Measurements from ENCODE around the gene NCK1.

Gene NCK1

DNA sequence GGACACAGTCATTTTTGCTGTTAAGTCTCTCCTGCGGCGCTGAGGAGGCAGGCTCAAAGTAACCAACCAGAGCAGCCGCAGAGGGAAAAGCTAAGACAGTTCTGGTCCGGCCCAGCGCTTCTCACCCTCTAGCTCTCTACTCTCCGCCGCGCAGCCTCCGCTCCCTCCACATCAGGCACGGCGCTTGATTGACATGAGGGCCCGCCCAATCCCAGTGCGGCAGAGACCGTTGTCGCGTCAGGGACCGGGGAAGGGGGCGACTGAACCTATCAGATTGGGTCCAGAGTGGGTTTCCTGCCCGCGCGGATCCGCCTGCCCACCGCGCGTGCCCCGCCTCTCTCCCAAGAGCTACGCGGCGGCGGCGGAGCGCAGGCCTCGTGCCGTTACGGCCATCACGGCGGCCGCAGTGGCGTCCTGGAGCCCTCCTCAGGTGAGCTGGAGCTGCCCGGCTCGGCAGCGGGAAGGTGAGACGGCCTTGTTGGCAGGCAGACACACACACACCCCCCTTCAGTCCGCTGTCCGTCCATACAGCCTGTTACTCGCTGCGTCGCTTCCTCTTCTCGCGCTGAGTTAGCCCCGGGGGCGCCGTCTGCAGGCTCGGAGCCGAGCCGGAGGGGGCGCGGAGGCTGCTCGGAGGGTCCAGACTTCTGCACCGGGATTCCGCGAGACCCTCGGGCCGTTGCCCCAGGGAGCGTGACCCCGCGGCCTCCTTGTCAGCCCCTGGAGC is at the start of gene NCK1:
Gene NCK1 (plus strand): TSS at position 319 of the 727 bp plus-strand sequence. CDS start 65,794 bp downstream, outside the sequence.
- H3K9ac ChIP-seq (ENCODE audit: low read length): peak within 1 kb of the TSS; percentile 82
- peak within 1 kb of the TSS; percentile 66 for H3K27ac ChIP-seq (ENCODE audit: low read length)
- peaks cover 26% of the 10 kb centered on the region for H3K4me1 ChIP-seq (ENCODE audit: control insufficient read depth, low read depth, low read length)
- no peaks in the 10 kb centered on the region for H3K9me3 ChIP-seq (ENCODE audit: control insufficient read depth, low read depth, low read length)
- no peaks in the 10 kb centered on the region for H3K36me3 ChIP-seq (ENCODE audit: control insufficient read depth, low read depth, low read length)
- peak within 1 kb of the TSS; percentile 91 for H3K4me3 ChIP-seq (ENCODE audit: low read length)
- no peaks in the 10 kb centered on the region for H3K27me3 ChIP-seq (ENCODE audit: control insufficient read depth, insufficient read depth, low read length)

DNA sequence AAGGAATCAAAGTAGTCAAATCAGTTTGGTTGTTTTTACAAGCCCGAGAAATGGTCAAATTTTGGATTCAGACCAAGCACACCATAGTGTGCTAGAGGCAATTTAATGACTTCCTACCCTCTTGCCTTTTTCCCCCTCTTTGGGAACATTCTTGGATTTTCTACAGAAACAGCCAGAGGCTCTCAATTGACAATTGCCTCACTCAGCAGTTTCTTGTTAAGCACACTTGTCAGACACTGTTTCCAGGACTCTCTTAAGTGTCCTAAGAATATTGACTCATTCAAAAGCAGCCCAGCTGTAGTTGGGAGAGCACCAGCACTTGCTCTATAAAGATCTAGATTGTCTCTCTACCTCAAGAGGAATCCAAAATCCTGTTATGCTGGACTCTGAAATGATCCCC is 44.6 kb upstream of the NCK1 start:
- H3K9ac ChIP-seq (ENCODE audit: low read length): no peak overlapping the region
- no peaks in the 10 kb centered on the region for H3K36me3 ChIP-seq (ENCODE audit: control insufficient read depth, low read depth, low read length)
- no peak overlapping the region for H3K27ac ChIP-seq (ENCODE audit: low read length)
- no peaks in the 10 kb centered on the region for H3K9me3 ChIP-seq (ENCODE audit: control insufficient read depth, low read depth, low read length)
- H3K27me3 ChIP-seq (ENCODE audit: control insufficient read depth, insufficient read depth, low read length): peaks cover 32% of the 10 kb centered on the region
- H3K4me3 ChIP-seq (ENCODE audit: low read length): no peak overlapping the region
- peaks cover 14% of the 10 kb centered on the region for H3K4me1 ChIP-seq (ENCODE audit: control insufficient read depth, low read depth, low read length)

DNA sequence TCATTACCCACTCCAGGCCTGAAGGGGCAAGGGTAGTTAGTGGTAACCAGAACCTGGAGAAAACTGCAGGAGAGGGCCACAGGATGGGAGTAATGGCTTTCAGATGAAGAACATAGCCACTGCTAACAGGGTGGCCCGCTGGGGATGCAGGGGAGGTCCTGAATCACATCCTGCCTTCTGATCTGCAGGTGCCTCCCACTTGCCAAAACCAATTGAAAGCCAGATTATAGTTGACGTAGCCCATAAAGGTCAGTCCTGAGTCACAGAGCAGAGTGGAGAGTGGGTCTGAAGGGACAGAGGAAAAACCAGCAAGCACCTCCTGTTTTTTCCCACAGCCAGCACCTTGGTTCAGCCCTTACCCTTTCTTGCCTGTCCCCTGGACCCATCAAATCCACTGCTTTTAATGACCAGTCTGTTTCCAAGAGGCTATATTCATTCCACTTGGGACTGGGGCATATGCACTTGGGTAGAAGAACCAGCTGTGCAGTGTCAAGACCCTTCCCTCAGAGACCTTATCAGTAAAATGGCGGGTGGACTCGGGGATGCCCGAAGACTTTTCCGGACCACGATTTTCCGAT is 43.7 kb upstream of the NCK1 start:
- Histone ChIP-seq H3K27me3 (ENCODE audit: control insufficient read depth, insufficient read depth, low read length) (peaks cover 32% of the 10 kb centered on the region), H3K4me1 (ENCODE audit: control insufficient read depth, low read depth, low read length) (peaks cover 14% of the 10 kb centered on the region), H3K9ac (ENCODE audit: low read length) (no peak overlapping the region), H3K4me3 (ENCODE audit: low read length) (peak overlapping the region; percentile 73), H3K9me3 (ENCODE audit: control insufficient read depth, low read depth, low read length) (no peaks in the 10 kb centered on the region), H3K27ac (ENCODE audit: low read length) (no peak overlapping the region), H3K36me3 (ENCODE audit: control insufficient read depth, low read depth, low read length) (no peaks in the 10 kb centered on the region)

- Histone ChIP-seq H3K4me3 (ENCODE audit: low read length) (peak within 1 kb of the TSS; percentile 73), H3K27me3 (ENCODE audit: control insufficient read depth, insufficient read depth, low read length) (peaks cover 32% of the 10 kb centered on the region), H3K4me1 (ENCODE audit: control insufficient read depth, low read depth, low read length) (peaks cover 14% of the 10 kb centered on the region), H3K9ac (ENCODE audit: low read length) (peak within 1 kb of the TSS; percentile 51), H3K27ac (ENCODE audit: low read length) (no peak within 1 kb of the TSS), H3K9me3 (ENCODE audit: control insufficient read depth, low read depth, low read length) (no peaks in the 10 kb centered on the region), H3K36me3 (ENCODE audit: control insufficient read depth, low read depth, low read length) (no peaks in the 10 kb centered on the region)
Measured at GRCh38 chr3:136818769-136819391, 43.1 kb upstream of the NCK1 start, which contains the start of gene SLC35G2. Gene SLC35G2, plus strand, starts transcription at chr3:136819126. Its CDS starts 35,335 bp downstream, at chr3:136854461.

GRCh38 chr3:136819392-136819730 is 42.6 kb upstream of the NCK1 start:
- no peak overlapping the region for H3K27ac ChIP-seq (ENCODE audit: low read length)
- no peaks in the 10 kb centered on the region for H3K9me3 ChIP-seq (ENCODE audit: control insufficient read depth, low read depth, low read length)
- H3K9ac ChIP-seq (ENCODE audit: low read length): peak overlapping the region; percentile 51
- peak overlapping the region; percentile 73 for H3K4me3 ChIP-seq (ENCODE audit: low read length)
- peaks cover 14% of the 10 kb centered on the region for H3K4me1 ChIP-seq (ENCODE audit: control insufficient read depth, low read depth, low read length)
- H3K36me3 ChIP-seq (ENCODE audit: control insufficient read depth, low read depth, low read length): no peaks in the 10 kb centered on the region
- peaks cover 32% of the 10 kb centered on the region for H3K27me3 ChIP-seq (ENCODE audit: control insufficient read depth, insufficient read depth, low read length)

DNA sequence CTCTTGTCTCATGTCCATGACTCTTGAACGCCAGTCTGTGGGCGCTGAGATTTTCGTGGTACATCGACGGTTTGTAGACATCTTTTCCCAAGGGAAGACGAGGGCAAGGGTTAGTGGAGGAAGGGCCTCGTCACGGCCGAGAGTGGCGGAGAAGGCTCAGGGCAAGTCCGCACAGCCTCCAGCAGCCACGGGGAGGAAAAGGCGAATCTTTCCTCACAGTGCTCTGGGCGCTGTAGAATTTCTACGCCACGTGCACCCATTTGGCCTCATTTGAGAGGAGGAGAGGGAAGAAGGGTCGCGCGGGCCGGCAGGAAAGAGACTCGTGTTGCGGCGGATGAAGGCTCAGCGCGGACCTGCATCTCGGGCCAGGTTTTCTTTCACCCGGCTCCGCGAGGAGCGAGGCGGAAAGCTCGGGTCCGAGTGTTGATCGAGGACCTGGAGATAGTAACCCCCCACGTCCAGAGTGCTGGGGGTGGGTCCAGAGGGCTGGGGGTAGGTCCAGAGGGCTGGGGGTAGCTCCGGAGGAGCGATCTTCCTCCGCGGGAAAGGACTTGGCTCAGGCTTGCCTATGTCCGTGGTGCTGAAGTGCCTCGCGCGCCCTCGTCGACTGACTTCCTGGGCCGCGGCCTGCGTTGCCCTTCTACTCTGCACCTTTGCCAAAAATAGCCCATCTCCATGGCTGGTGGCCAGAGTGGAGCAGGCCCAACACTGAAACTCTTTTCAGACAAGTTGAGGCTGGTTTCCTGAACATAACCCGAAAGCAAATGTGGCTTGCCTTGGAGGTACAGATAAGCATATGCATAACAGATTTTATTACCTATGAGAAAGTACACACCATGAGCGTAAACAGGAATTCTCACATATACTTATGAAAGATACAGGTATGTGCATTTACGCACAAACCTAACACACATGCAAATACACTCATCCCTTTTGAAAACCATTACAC is 42.0 kb upstream of the NCK1 start:
- Histone ChIP-seq H3K9me3 (ENCODE audit: control insufficient read depth, low read depth, low read length) (no peaks in the 10 kb centered on the region), H3K4me3 (ENCODE audit: low read length) (peak overlapping the region; percentile 73), H3K36me3 (ENCODE audit: control insufficient read depth, low read depth, low read length) (no peaks in the 10 kb centered on the region), H3K27me3 (ENCODE audit: control insufficient read depth, insufficient read depth, low read length) (peaks cover 32% of the 10 kb centered on the region), H3K4me1 (ENCODE audit: control insufficient read depth, low read depth, low read length) (peaks cover 14% of the 10 kb centered on the region), H3K9ac (ENCODE audit: low read length) (peak overlapping the region; percentile 51), H3K27ac (ENCODE audit: low read length) (no peak overlapping the region)

- Histone ChIP-seq H3K27me3 (ENCODE audit: control insufficient read depth, insufficient read depth, low read length) (no peaks in the 10 kb centered on the region), H3K4me1 (ENCODE audit: control insufficient read depth, low read depth, low read length) (no peaks in the 10 kb centered on the region), H3K27ac (ENCODE audit: low read length) (no peak overlapping the region), H3K9ac (ENCODE audit: low read length) (no peak overlapping the region), H3K9me3 (ENCODE audit: control insufficient read depth, low read depth, low read length) (no peaks in the 10 kb centered on the region), H3K4me3 (ENCODE audit: low read length) (no peak overlapping the region), H3K36me3 (ENCODE audit: control insufficient read depth, low read depth, low read length) (no peaks in the 10 kb centered on the region)
Measured at GRCh38 chr3:136831461-136831860, 30.5 kb upstream of the NCK1 start.

DNA sequence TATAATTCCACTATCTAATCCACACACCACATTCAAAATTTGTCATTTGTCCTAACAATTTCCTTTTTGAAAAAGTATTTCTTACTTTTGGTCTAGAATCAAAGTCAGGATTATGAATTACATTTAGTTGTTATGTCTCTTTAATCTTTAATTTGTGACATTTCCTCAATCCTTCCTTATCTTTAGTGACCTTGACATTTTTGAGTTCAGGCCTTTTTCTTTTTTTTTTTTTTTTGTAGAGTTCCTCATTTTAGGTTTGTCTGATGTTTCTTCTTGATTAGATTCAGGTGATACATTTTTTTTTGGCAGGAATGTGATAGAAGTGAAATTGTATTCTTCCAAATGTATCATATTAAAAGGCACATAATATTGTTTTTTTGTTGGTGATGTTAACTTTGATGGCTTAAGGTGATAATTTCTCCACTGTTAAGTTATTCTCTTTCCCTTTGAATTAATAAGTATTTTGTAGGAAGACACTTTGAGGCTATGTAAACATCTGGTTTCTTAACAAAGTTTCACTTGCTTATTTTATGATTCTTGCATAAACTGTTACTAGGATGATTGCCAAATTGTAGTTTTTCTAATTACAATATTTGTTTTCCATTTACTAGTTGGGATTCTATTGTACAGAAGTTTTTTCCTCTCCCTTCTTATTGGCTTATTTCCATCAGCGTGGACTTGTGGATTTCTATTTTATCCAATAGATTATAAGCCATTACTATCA is 26.8 kb upstream of the NCK1 start:
- no peak overlapping the region for H3K4me3 ChIP-seq (ENCODE audit: low read length)
- no peaks in the 10 kb centered on the region for H3K36me3 ChIP-seq (ENCODE audit: control insufficient read depth, low read depth, low read length)
- H3K9me3 ChIP-seq (ENCODE audit: control insufficient read depth, low read depth, low read length): no peaks in the 10 kb centered on the region
- no peaks in the 10 kb centered on the region for H3K27me3 ChIP-seq (ENCODE audit: control insufficient read depth, insufficient read depth, low read length)
- H3K27ac ChIP-seq (ENCODE audit: low read length): no peak overlapping the region
- no peak overlapping the region for H3K9ac ChIP-seq (ENCODE audit: low read length)
- peaks cover 17% of the 10 kb centered on the region for H3K4me1 ChIP-seq (ENCODE audit: control insufficient read depth, low read depth, low read length)

- H3K9ac ChIP-seq (ENCODE audit: low read length): no peak overlapping the region
- no peaks in the 10 kb centered on the region for H3K27me3 ChIP-seq (ENCODE audit: control insufficient read depth, insufficient read depth, low read length)
- no peak overlapping the region for H3K27ac ChIP-seq (ENCODE audit: low read length)
Measured at GRCh38 chr3:136835813-136836510, 26.0 kb upstream of the NCK1 start.

DNA sequence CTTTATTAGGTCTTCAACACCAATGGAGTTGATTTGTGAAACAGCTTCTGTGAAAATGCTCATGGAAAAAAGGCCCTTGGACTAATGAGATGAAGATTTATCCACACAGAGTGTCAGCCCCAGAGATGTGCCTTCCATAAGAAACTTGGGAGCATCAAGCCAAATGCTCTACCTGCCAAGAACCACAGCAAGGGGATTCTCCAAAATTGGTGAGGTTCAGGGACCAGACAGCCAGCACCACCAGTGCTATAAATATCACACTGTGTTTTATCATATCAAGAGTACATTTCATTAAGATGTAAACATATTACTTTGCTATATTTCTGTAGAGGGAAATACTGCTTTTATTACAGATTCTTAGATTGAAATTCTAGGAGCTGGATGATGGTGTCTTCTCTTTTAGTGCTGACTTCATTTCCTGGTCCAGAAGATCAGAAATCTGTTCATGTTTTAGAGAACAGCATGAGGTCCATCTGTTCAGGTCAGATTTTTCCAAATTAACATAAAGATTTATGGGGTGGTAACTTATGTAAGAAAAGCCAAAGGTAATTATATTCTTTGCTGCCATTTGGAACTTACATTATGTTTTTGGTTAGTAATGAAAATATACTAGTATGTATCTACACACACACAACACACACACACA is 25.4 kb upstream of the NCK1 start:
- H3K4me1 ChIP-seq (ENCODE audit: control insufficient read depth, low read depth, low read length): peaks cover 17% of the 10 kb centered on the region
- H3K27ac ChIP-seq (ENCODE audit: low read length): no peak overlapping the region
- H3K4me3 ChIP-seq (ENCODE audit: low read length): no peak overlapping the region
- H3K27me3 ChIP-seq (ENCODE audit: control insufficient read depth, insufficient read depth, low read length): no peaks in the 10 kb centered on the region
- no peaks in the 10 kb centered on the region for H3K9me3 ChIP-seq (ENCODE audit: control insufficient read depth, low read depth, low read length)
- H3K9ac ChIP-seq (ENCODE audit: low read length): no peak overlapping the region
- no peaks in the 10 kb centered on the region for H3K36me3 ChIP-seq (ENCODE audit: control insufficient read depth, low read depth, low read length)

More at GRCh38 chr3:136835813-136836510, 26.0 kb upstream of the NCK1 start:
- H3K4me1 ChIP-seq (ENCODE audit: control insufficient read depth, low read depth, low read length): peaks cover 17% of the 10 kb centered on the region
- no peak overlapping the region for H3K4me3 ChIP-seq (ENCODE audit: low read length)
- no peaks in the 10 kb centered on the region for H3K36me3 ChIP-seq (ENCODE audit: control insufficient read depth, low read depth, low read length)
- no peaks in the 10 kb centered on the region for H3K9me3 ChIP-seq (ENCODE audit: control insufficient read depth, low read depth, low read length)
